ENCODE measurements around the gene FAM114A2. TPM values are rescaled to one million over a fixed set of nuclear protein-coding genes. Genes with fewer than 3 reads are reported as not detected.

FAM114A2 gene
- total RNA-seq (10 to 100 TPM; 12.7 to 18.3 TPM), polyA plus RNA-seq (10 to 100 TPM in 1 of 2 donors, 1 to 10 TPM in 1; 5.4 to 10.4 TPM)

- peak within 1 kb of the TSS; percentile 55 to 73 for H3K9ac ChIP-seq (ENCODE audit: low read depth in 1 of 2, low read length in 2 of 2)
- peak within 1 kb of the TSS; percentile 72 to 79 for H3K27ac ChIP-seq (ENCODE audit: low read depth in 1 of 2, low read length in 2 of 2)
- TF ChIP-seq GABPA (IDR thresholded peaks at IDR 0.05 in 1 of 2, conservative IDR thresholded peaks at IDR 0.05 in 1 of 2), result peak; percentile 95 to 100
- TF ChIP-seq, protein P1, sequence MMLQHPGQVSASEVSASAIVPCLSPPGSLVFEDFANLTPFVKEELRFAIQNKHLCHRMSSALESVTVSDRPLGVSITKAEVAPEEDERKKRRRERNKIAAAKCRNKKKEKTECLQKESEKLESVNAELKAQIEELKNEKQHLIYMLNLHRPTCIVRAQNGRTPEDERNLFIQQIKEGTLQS (IDR thresholded peaks at IDR 0.05), result no peak
- TF ChIP-seq, protein P2, sequence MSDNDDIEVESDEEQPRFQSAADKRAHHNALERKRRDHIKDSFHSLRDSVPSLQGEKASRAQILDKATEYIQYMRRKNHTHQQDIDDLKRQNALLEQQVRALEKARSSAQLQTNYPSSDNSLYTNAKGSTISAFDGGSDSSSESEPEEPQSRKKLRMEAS (IDR thresholded peaks at IDR 0.05), result peak; percentile 74
- TF ChIP-seq, protein P3, sequence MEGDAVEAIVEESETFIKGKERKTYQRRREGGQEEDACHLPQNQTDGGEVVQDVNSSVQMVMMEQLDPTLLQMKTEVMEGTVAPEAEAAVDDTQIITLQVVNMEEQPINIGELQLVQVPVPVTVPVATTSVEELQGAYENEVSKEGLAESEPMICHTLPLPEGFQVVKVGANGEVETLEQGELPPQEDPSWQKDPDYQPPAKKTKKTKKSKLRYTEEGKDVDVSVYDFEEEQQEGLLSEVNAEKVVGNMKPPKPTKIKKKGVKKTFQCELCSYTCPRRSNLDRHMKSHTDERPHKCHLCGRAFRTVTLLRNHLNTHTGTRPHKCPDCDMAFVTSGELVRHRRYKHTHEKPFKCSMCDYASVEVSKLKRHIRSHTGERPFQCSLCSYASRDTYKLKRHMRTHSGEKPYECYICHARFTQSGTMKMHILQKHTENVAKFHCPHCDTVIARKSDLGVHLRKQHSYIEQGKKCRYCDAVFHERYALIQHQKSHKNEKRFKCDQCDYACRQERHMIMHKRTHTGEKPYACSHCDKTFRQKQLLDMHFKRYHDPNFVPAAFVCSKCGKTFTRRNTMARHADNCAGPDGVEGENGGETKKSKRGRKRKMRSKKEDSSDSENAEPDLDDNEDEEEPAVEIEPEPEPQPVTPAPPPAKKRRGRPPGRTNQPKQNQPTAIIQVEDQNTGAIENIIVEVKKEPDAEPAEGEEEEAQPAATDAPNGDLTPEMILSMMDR (IDR thresholded peaks at IDR 0.05; ENCODE audit: low read depth, low read length, missing input control), result no peak
- TF ChIP-seq TAF1 (conservative IDR thresholded peaks at IDR 0.05), result peak; percentile 74
- no peak for TF ChIP-seq FOXA1 (IDR thresholded peaks at IDR 0.05)
- TF ChIP-seq RAD21 (IDR thresholded peaks at IDR 0.05), result peak in 1 of 2 donors; percentile 21
- TF ChIP-seq REST (IDR thresholded peaks at IDR 0.05), result peak; percentile 52
- peak in 1 of 2 donors; percentile 23 for TF ChIP-seq EGR1 (IDR thresholded peaks at IDR 0.05; ENCODE audit: low read depth in 2 of 2)
- peak; percentile 43 to 47 for TF ChIP-seq HNF4A (conservative IDR thresholded peaks at IDR 0.05)
- TF ChIP-seq NR2F2 (IDR thresholded peaks at IDR 0.05), result peak; percentile 46
- TF ChIP-seq SP1 (IDR thresholded peaks at IDR 0.05), result peak; percentile 73
- TF ChIP-seq ZBTB33 (IDR thresholded peaks at IDR 0.05), result no peak
- no peak for TF ChIP-seq JUND (IDR thresholded peaks at IDR 0.05)
- no peak for TF ChIP-seq FOXA2 (IDR thresholded peaks at IDR 0.05)
- TF ChIP-seq RXRA (IDR thresholded peaks at IDR 0.05), result peak; percentile 39 to 79
- no peak for TF ChIP-seq HNF4G (IDR thresholded peaks at IDR 0.05)
- TF ChIP-seq YY1 (IDR thresholded peaks at IDR 0.05), result peak; percentile 84
- peak within 1 kb of the TSS; percentile 77 to 99 (median 78) for H3K4me3 ChIP-seq (ENCODE audit: low read depth in 1 of 3, low read length in 3 of 3)
- H3K27me3 ChIP-seq (ENCODE audit: control insufficient read depth in 4 of 4, insufficient read depth in 4 of 4, low read length in 3 of 4), result no peaks in the 10 kb centered on the region
- H3K36me3 ChIP-seq (ENCODE audit: control insufficient read depth in 4 of 4, insufficient read depth in 3 of 4, low read depth in 1 of 4, low read length in 3 of 4), result no peaks in the 10 kb centered on the region
- peaks cover 2 to 17% (median 9%) of the 10 kb centered on the region in 4 donors for H3K4me1 ChIP-seq (ENCODE audit: control insufficient read depth in 4 of 4, insufficient read depth in 4 of 4, low read length in 3 of 4)
- 1% methylated on average over 51 of the region's 51 CpGs for WGBS
- DNase-seq (ENCODE audit: low spot score), result peak; percentile 87
- no peaks in the 10 kb centered on the region for H3K9me3 ChIP-seq (ENCODE audit: control insufficient read depth in 4 of 4, low read length in 3 of 4)
Observed at GRCh38 chr5:154038707-154039457, at the start of gene FAM114A2, which contains the start of gene MFAP3. TSS of gene FAM114A2 (minus strand) at chr5:154038910. CDS start at chr5:154034953, 3,957 bp downstream. TSS of gene MFAP3 (plus strand) at chr5:154038967. CDS start at chr5:154049723, 10,756 bp downstream.

Measured in liver (tissue), 9 donors.